HG02970 (cell line): ENCODE data around the gene NRG3.
A peak's percentile ranks its signal among the peaks of the same experiment; 100 is the strongest.

ENCODE experiments used
- ATAC-seq: cut with Tn5 transposase; IDR thresholded peaks from one replicate; pipeline ENCODE4 v1.9.1; 2021; ENCODE audit warnings: mild to moderate bottlenecking, moderate library complexity, moderate number of reproducible peaks; ENCODE audit not compliant: unreplicated experiment, low FRiP score

Gene NRG3

GRCh38 chr10:81874875-81875466 lies at the start of gene NRG3:
Gene NRG3, plus strand, starts transcription at chr10:81875194.
- no peak for ATAC-seq

DNA sequence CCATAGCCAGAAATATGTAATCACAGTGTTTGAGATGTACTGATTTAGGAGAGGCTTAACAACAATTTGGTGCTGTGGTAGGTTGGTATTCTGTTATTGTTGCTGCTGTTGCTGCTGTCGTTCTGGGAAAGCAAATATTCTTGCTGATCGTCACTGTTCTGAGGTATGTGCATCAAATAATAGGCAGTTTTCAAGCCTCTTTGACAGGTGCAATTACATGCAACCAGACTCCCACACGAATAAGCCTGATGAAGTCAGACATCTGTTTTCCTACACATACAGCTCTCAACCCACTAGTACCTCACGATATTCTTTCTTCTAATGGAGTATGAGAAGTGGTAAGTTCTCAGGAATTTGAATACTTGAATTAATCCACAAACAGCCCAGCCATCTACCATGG lies 46.7 kb upstream of the NRG3 start:
- ATAC-seq, result no peak

DNA sequence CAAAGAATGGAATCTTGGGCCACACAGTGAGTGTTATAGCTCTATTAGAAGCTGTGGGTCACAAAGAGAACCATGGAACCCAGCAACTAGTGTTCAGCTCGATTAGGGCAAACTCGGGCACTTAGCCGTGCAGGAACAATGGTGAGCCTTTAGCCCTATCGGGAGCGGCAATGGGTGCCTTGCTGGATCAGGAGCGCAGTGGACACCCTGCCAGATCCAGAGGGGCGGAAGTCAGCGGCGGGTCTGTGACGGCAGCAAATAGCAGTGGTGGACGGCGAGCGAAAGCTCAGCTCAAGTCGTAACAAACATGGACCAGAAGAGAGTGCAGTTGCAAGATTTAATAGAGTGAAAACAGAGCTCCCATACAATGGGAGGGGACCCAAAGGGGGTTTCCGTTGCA lies 43.9 kb upstream of the NRG3 start:
- no peak for ATAC-seq

DNA sequence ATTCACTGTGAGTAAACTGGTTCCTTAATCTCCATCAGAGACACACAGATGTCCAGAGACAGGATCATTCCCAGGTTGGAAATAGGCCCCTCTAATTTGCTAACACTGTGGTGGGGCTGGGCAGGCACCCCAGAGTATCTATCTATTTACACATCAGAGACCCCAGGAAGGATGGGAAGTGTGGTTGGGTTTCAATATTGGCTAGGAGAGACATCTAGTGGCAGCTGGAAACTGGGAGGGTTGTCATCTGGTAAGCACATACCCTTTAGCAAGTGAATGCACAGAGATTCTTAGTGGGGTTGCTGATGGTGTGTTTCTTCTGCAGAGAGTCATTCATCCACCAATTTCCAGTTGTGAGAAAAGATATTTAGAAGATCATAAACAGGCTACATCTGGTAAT lies 36.0 kb upstream of the NRG3 start:
- no peak for ATAC-seq

GRCh38 chr10:81843042-81843441 lies 32.0 kb upstream of the NRG3 start:
- ATAC-seq, result no peak

- no peak for ATAC-seq
These were observed 27.3 kb upstream of the NRG3 start for GRCh38 chr10:81847675-81848074.

DNA sequence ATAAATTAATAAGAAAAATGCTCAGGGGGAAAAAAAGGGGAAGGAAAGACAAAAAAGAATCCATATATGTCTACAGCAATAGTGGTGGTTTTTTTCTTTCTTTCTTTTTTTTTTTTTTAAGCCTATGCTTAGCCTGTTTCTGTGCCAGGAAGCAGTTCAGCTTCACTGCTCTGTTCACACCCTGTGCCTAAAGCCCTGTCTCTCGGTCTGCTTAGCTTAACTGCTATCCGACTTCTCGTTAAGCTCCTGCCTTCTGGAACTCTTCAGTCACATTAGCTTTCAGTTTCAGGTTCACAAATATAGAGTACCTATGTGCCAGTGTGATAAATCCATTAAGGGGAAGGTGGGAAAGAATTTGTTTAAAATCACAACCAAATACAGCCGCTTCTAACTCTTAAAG lies 26.5 kb upstream of the NRG3 start:
- no peak for ATAC-seq

- ATAC-seq, result no peak
These were observed 26.1 kb upstream of the NRG3 start for GRCh38 chr10:81848931-81849330.

DNA sequence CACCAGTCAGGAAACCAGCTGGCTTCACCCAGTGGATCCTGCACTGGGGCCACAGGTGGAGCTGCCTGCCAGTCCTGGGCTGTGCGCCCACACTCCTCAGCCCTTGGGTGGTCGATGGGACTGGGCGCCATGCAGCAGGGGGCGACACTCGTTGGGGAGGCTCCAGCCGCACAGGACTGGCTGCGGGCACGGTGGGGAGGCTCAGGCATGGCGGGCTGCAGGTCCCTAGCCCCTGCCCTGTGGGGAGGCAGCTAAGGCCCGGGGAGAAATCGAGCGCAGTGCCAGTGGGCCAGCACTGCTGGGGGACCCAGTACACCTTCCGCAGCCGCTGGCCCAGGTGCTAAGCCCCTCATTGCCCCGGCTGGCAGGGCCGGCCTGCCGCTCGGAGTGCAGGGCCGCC lies 12.4 kb upstream of the NRG3 start:
- no peak for ATAC-seq

DNA sequence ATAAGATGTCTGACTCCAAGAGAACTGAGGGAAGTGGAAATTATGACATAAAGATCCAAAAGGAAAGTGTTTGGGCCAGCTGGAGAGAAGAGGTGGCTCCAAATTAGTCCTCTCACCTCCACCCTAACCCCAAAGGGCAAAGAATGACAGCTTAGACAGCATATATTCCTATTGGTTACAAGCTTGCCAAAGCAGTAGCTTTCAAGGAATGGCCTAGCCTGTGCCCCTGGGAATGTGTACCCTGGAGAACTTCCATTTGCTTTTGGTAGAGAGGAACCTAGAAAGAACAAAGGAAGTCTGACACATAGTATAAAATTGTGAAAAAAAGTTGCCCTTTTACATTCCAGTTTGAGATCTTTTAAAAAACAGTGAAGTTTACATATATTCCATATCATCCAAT lies 11.2 kb upstream of the NRG3 start:
- no peak for ATAC-seq

- ATAC-seq, result no peak
These were observed 9.4 kb upstream of the NRG3 start for GRCh38 chr10:81865581-81865980.

GRCh38 chr10:81866753-81867152 lies 8.2 kb upstream of the NRG3 start:
- peak; percentile 98 for ATAC-seq

DNA sequence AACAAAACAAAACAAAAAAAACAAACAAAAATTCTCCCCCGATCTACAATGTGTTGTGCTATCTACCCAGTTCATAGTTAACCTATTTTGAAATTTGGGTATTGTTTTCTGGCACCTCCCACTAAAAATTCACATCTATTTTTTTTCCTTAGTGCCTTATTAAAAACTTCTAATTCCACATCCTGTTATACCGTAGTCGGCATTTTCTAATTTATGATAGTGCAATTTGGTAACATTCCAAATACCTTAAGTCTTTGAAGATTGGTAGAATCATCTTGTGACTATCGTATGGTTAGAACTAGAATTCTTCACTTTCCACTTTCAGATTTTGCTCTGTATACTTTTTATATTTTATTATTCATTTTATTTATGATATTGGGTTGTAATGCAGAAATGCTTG lies 4.5 kb upstream of the NRG3 start:
- ATAC-seq, result no peak

- ATAC-seq, result no peak
These were observed 3.4 kb upstream of the NRG3 start for GRCh38 chr10:81871558-81871957.

- ATAC-seq, result no peak
These were observed 2.7 kb upstream of the NRG3 start for GRCh38 chr10:81872206-81872862.

GRCh38 chr10:81873231-81873931 lies 1.6 kb upstream of the NRG3 start:
- no peak for ATAC-seq

GRCh38 chr10:81873932-81874816 lies 820 bp upstream of the NRG3 start:
- no peak for ATAC-seq

DNA sequence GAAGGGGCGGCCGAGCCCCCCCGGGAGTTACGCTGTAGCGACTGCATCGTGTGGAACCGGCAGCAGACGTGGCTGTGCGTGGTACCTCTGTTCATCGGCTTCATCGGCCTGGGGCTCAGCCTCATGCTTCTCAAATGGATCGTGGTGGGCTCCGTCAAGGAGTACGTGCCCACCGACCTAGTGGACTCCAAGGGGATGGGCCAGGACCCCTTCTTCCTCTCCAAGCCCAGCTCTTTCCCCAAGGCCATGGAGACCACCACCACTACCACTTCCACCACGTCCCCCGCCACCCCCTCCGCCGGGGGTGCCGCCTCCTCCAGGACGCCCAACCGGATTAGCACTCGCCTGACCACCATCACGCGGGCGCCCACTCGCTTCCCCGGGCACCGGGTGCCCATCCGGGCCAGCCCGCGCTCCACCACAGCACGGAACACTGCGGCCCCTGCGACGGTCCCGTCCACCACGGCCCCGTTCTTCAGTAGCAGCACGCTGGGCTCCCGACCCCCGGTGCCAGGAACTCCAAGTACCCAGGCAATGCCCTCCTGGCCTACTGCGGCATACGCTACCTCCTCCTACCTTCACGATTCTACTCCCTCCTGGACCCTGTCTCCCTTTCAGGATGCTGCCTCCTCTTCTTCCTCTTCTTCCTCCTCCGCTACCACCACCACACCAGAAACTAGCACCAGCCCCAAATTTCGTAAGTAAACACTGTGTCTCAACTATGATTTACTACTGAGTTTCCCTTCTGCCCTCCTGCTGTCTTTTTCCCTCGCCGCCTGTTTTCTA lies 666 bp downstream of the NRG3 start:
- ATAC-seq, result no peak

DNA sequence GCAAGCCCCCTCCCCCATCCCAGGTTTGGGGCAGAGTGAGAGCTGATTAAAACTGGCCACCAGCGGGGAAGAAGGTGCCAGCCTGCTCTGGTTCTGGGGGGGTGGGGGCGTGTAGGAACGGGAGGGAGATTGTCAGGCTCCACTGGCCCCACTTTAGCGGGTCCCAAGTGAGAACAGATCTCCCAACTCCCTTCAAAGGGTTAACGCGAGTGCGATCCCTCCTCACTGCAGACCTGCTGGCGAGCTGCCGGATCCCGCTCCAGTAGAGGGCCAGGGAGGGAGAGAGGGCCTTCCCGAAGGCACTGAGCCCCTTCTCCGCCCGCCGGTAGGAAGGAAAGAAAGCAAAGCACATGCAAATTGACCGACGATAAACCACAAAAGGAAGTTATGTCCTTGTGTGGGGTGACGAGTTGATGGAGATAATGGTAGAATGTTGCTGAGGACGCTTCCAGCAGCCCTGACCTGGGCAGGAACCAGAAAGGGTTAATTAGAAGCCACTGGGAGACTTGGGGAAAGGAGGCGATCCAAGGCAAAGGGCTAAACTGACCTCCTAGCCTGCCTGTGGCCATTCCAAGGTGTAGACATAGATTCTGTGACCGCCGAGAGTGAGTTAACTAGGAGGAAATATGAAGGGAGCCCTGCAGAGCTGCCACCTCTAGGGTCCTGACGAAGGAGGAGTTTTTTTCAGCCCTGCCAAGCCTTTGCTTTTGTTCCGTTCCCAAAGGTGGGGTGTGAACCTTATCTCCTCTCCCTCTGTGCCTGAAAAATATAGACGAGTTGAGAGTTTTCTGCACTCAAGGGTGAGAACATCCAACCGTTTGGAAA lies 1.5 kb downstream of the NRG3 start:
- ATAC-seq, result no peak
